K562 (cell line): Measurements from ENCODE around the gene AFF3. TPM values are rescaled to one million over a fixed set of nuclear protein-coding genes. Genes with fewer than 3 reads are reported as not detected.

Source experiments
- ATAC-seq: fragments of 200-7000 bp; cut with Tn5 transposase; 3 replicates; pipeline ENCODE4 v1.9.1; 2020; ENCODE audit warnings: moderate library complexity
- BruUV-seq: library from RNA; stranded (reverse); fragments of 400-500 nt; replicated peaks from 2 replicates; lab custom pipeline; 2021; lab: Mats Ljungman, UMichigan
- CTCF ChIA-PET: fragments of 300-600 bp; formaldehyde crosslinking; extraction: SDS; loops from one replicate; lab custom pipeline; 2021; ENCODE audit warnings: low intra/inter-chr PET ratio; lab: Yijun Ruan, JAX
- POLR2A ChIA-PET: fragments of 300-600, 350-650 bp; sonication (Branson Sonifier 250); formaldehyde crosslinking; extraction: SDS; loops from one replicate; lab custom pipeline; 2021; ENCODE audit warnings: antibody characterized with exemption, inconsistent platforms; lab: Yijun Ruan, JAX
- DNase-seq, 4 experiments: peaks; one replicate each; pipeline versions ENCODE4 v3.0.0 to v3.0.0-alpha.2; 2011 to 2018; ENCODE audit warnings: low spot score in 3 of 4, mixed read lengths in 3 of 4; ENCODE audit errors: extremely low read depth in 1 of 4
- FAIRE-seq: peaks from 2 replicates; lab custom pipeline; 2011; peaks lifted over from hg19 to GRCh38; lab: Jason Lieb, UNC
- H2AFZ ChIP-seq: 2 replicates; pipeline ENCODE4 v1.6.0; 2011; ENCODE audit warnings: low read depth, low read length, control low read depth, inconsistent platforms
- H3K27ac ChIP-seq: fragments of 200-600 bp; 3 replicates; pipeline ENCODE4 v1.8.0; 2011; ENCODE audit warnings: low read depth, mild to moderate bottlenecking, control low read depth, inconsistent platforms, low read length, moderate library complexity, mixed read lengths; ENCODE audit errors: extremely low read depth
- H3K27me3 ChIP-seq, 2 experiments: fragments of 300-600 bp in 1 of 2; 2 replicates in 1 of 2; 3 replicates in 1 of 2; pipeline versions ENCODE4 v1.6.0 to v1.8.0; 2011; ENCODE audit warnings: inconsistent platforms in 2 of 2, low read length in 2 of 2, mild to moderate bottlenecking in 1 of 2, mixed read lengths in 1 of 2, moderate library complexity in 1 of 2; ENCODE audit not compliant: control insufficient read depth in 2 of 2, insufficient read depth in 2 of 2
- H3K36me3 ChIP-seq: fragments of 300-600 bp; 3 replicates; pipeline ENCODE4 v1.8.0; 2011; ENCODE audit warnings: mild to moderate bottlenecking, low read length, inconsistent platforms; ENCODE audit not compliant: control insufficient read depth, insufficient read depth
- H3K4me1 ChIP-seq, 2 experiments: fragments of 200-600 bp in 1 of 2; replicated peaks in 1 of 2; 2 replicates in 1 of 2; 3 replicates in 1 of 2; pipeline versions ENCODE4 v1.5.1 to v1.8.0; 2011; ENCODE audit warnings: inconsistent platforms in 2 of 2, low read length in 2 of 2, mild to moderate bottlenecking in 1 of 2, mixed read lengths in 1 of 2, moderate library complexity in 1 of 2; ENCODE audit not compliant: control insufficient read depth in 2 of 2, insufficient read depth in 2 of 2
- H3K4me2 ChIP-seq: 2 replicates; pipeline ENCODE4 v1.6.1; 2011; ENCODE audit warnings: low read length, control low read depth, inconsistent platforms, mixed read lengths; ENCODE audit not compliant: insufficient read depth
- H3K4me3 ChIP-seq: fragments of 200-600 bp; sonication (generic), shearing (Covaris generic); 2 replicates; pipeline ENCODE4 v1.5.1; 2016; ENCODE audit warnings: control low read depth, inconsistent platforms
- H3K79me2 ChIP-seq: fragments of 200-600 bp; 3 replicates; pipeline ENCODE4 v1.8.0; 2011; ENCODE audit warnings: low read length, inconsistent platforms; ENCODE audit not compliant: control insufficient read depth, insufficient read depth
- H3K9ac ChIP-seq, 2 experiments: 2 replicates each; pipeline versions ENCODE4 v1.6.0 to v1.6.1; 2011; ENCODE audit warnings: low read depth in 2 of 2, low read length in 2 of 2, control low read depth in 1 of 2, inconsistent platforms in 1 of 2, mild to moderate bottlenecking in 1 of 2, mixed read lengths in 1 of 2; ENCODE audit not compliant: insufficient read depth in 1 of 2
- H3K9me1 ChIP-seq: one replicate; pipeline ENCODE4 v1.6.0; 2011; ENCODE audit warnings: inconsistent platforms, mild to moderate bottlenecking, low read length, moderate library complexity; ENCODE audit not compliant: control insufficient read depth, insufficient read depth
- H3K9me3 ChIP-seq: replicated peaks from 2 replicates; pipeline ENCODE4 v1.5.1; 2011; ENCODE audit warnings: low read depth, low read length, inconsistent platforms; ENCODE audit not compliant: control insufficient read depth, insufficient read depth
- H4K20me1 ChIP-seq: replicated peaks from 2 replicates; pipeline ENCODE4 v1.6.1; 2011; ENCODE audit warnings: low read length, inconsistent platforms, mixed read lengths; ENCODE audit not compliant: control insufficient read depth, insufficient read depth
- COPS2 ChIP-seq: fragments of 450-650 bp; conservative IDR thresholded peaks from 2 replicates; pipeline ENCODE4 v1.6.1; 2016; ENCODE audit warnings: mild to moderate bottlenecking, moderate library complexity
- GATAD2B ChIP-seq: fragments of 450-650 bp; IDR thresholded peaks from 2 replicates; pipeline ENCODE4 v1.6.1; 2017; ENCODE audit warnings: mild to moderate bottlenecking, borderline replicate concordance
- HIVEP1 ChIP-seq: fragments of 250-450 bp; sonication (Bioruptor Pico); IDR thresholded peaks from 2 replicates; pipeline ENCODE4 v1.4.0; 2020; ENCODE audit warnings: mild to moderate bottlenecking
- KAT7 ChIP-seq: sonication (generic); formaldehyde crosslinking; IDR thresholded peaks from 2 replicates; pipeline ENCODE4 v1.8.0; 2022; ENCODE audit warnings: missing genetic modification reagents, mild to moderate bottlenecking, borderline replicate concordance
- POLR3A ChIP-seq: IDR thresholded peaks from 2 replicates; pipeline ENCODE4 v1.6.1; 2011; ENCODE audit warnings: borderline replicate concordance, mild to moderate bottlenecking, moderate library complexity; ENCODE audit not compliant: insufficient read length, insufficient read depth; ENCODE audit errors: extremely low read depth
- TBL1XR1 ChIP-seq, 2 experiments: IDR thresholded peaks; 2 replicates each; pipeline ENCODE4 v1.6.1; 2012; ENCODE audit warnings: improper control_type of control experiment in 2 of 2, low read length in 2 of 2, mild to moderate bottlenecking in 1 of 2
- ZNF146 ChIP-seq: IDR thresholded peaks from one replicate; pipeline ENCODE4 v1.6.1; 2018; ENCODE audit warnings: missing compliant biosample characterization; ENCODE audit not compliant: unreplicated experiment
- ZNF518B ChIP-seq: fragments of 250-450 bp; sonication (Bioruptor Pico); IDR thresholded peaks from 2 replicates; pipeline ENCODE4 v1.5.0; 2021; ENCODE audit warnings: mild to moderate bottlenecking, moderate library complexity
- ZNF584 ChIP-seq: fragments of 200-800 bp; sonication (Bioruptor generic); IDR thresholded peaks from 2 replicates; pipeline ENCODE4 v1.6.1; 2016; ENCODE audit warnings: low read depth, mild to moderate bottlenecking, missing genetic modification characterization, missing compliant biosample characterization
- WGBS: fragments of 100-300 bp; shearing (Covaris generic); methylation state at CpG from one replicate; pipeline ENCODE4 v1.1.6; 2016; ENCODE audit warnings: low coverage, mixed read lengths; ENCODE audit not compliant: insufficient coverage; ENCODE audit errors: missing lambda C conversion rate; 5-methylcytosine and 5-hydroxymethylcytosine counted together
- in situ Hi-C: fragments of 300-500 bp; cut with MboI; formaldehyde crosslinking; loops from 4 replicates; pipeline ENCODE4 v1.15.0; 2018; ENCODE audit warnings: inconsistent platforms, mixed read lengths
- intact Hi-C: fragments of 100-400 bp; cut with micrococcal nuclease; formaldehyde crosslinking; loops from 2 replicates; pipeline ENCODE4 v1.14.2; 2022
- polyA plus RNA-seq, 8 experiments: library from polyadenylated mRNA; depleted of rRNA in 4 of 8; stranded (reverse) in 5 of 8; unstranded in 3 of 8; fragments of >200 nt; fragmentation: Nextera tagmentation in 2 of 8; fragmentation: Illumina TruSeq in 1 of 8; extraction: Ambion mirVana in 2 of 8; extraction: Trizol in 1 of 8; gene quantifications; 2 replicates each; pipeline versions ENCODE4 v1.2.1 to v1.2.3, GENCODE V29; 2011 to 2014; ENCODE audit warnings: inconsistent platforms in 1 of 8, missing spikeins in 1 of 8
- total RNA-seq, 7 experiments: library from RNA; depleted of rRNA in 6 of 7; stranded (reverse); fragments of >200 nt in 6 of 7; fragmentation: Illumina TruSeq in 2 of 7; extraction: Trizol in 2 of 7; gene quantifications; 2 replicates each; pipeline versions ENCODE4 v1.2.1 to v1.2.3, GENCODE V29; 2011 to 2021; ENCODE audit warnings: low replicate concordance in 1 of 7

AFF3 gene
- total and polyA plus RNA-seq, 9 of the 15 experiments (the other 6 are each of a cell fraction or from before 2014, with no cell fraction given): 0.02 to 0.11 TPM; not detected in 7

GRCh38 chr2:99722476-99722875 is 419.9 kb downstream of the AFF3 start:
- H3K4me3 ChIP-seq: no peak overlapping the region
- H3K9me3 ChIP-seq: peaks cover 2% of the 10 kb centered on the region; the same call in 1 of the 2 replicates
- in situ Hi-C loops (loop anchor here (25.0 kb wide), 1 partner anchor 515 kb away; no protein-coding TSS in a partner anchor), intact Hi-C loops (loop anchor here (10.0 kb wide), 1 partner anchor 522 kb away; no protein-coding TSS in a partner anchor)
- H3K4me1 ChIP-seq: no peaks in the 10 kb centered on the region
- no peak overlapping the region for H3K27ac ChIP-seq
- ChIA-PET CTCF (no interaction called here), POLR2A (no interaction called here)
- H3K4me2 ChIP-seq: no peak overlapping the region
- BruUV-seq: no TSS peak
- H3K9me1 ChIP-seq: no peaks in the 10 kb centered on the region
- DNase-seq (no peak), FAIRE-seq (no peak), ATAC-seq (no peak)
- no peaks in the 10 kb centered on the region for H3K36me3 ChIP-seq
- H3K9ac ChIP-seq: no peak overlapping the region
- no peak for TF ChIP-seq ZNF584 (CRISPR knock-in tag)
- TF ChIP-seq KAT7 (CRISPR knock-in tag): no peak
- no peak for TF ChIP-seq POLR3A
- TF ChIP-seq HIVEP1 (CRISPR knock-in tag): no peak
- TF ChIP-seq TBL1XR1 (IDR thresholded peaks at IDR 0.05; ENCODE audit: low read length in 2 of 2): no peak
- no peak for TF ChIP-seq ZNF146 (CRISPR knock-in tag)
- TF ChIP-seq COPS2: no peak
- no peak for TF ChIP-seq GATAD2B
- TF ChIP-seq ZNF518B (CRISPR knock-in tag): no peak
- 0% methylated on average over 2 of the region's 2 CpGs for WGBS
- no peaks in the 10 kb centered on the region for H3K79me2 ChIP-seq
- H3K27me3 ChIP-seq: no peaks in the 10 kb centered on the region; a peak in 2 of 5 replicates
- no peak overlapping the region for H2AFZ ChIP-seq
- no peaks in the 10 kb centered on the region for H4K20me1 ChIP-seq
